ENCODE measurements around the gene FOXJ3. TPM values are rescaled to one million over a fixed set of nuclear protein-coding genes. Genes with fewer than 3 reads are reported as not detected.

FOXJ3 gene
- total and polyA plus RNA-seq, 2 donors (not counting 1 experiment from before 2014, with no cell fraction given) = 22.6 to 29.5 TPM

DNA sequence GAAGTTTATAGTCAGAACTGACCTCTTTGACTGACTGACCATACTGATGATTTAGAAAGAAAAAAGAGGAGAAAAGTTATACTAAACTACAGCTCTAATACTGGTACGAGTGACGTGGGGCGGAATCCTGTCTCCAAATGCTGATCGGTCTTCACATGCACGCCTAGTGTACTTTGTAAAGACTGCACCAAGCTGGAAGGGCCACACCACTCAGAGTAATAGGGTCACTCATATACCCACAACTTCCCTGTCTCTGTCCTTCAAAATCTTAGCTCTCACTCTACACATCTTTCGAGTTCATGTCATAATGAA lies 151.1 kb downstream of the FOXJ3 start:
- no peak overlapping the region for H3K4me2 ChIP-seq (ENCODE audit: extremely low read depth, insufficient read depth, low read length)
- no peak overlapping the region for H3K4me3 ChIP-seq (replicated peaks in 1 of 4; ENCODE audit: control extremely low read depth in 1 of 4, insufficient read depth in 1 of 4, low read depth in 3 of 4, low read length in 4 of 4)
- H3K9me3 ChIP-seq (ENCODE audit: control insufficient read depth, insufficient read depth, low read depth, low read length) = no peaks in the 10 kb centered on the region
- no peak for TF ChIP-seq EZH2 (IDR thresholded peaks at IDR 0.05; ENCODE audit: low read length, missing control alignments)
- TF ChIP-seq, protein P1, sequence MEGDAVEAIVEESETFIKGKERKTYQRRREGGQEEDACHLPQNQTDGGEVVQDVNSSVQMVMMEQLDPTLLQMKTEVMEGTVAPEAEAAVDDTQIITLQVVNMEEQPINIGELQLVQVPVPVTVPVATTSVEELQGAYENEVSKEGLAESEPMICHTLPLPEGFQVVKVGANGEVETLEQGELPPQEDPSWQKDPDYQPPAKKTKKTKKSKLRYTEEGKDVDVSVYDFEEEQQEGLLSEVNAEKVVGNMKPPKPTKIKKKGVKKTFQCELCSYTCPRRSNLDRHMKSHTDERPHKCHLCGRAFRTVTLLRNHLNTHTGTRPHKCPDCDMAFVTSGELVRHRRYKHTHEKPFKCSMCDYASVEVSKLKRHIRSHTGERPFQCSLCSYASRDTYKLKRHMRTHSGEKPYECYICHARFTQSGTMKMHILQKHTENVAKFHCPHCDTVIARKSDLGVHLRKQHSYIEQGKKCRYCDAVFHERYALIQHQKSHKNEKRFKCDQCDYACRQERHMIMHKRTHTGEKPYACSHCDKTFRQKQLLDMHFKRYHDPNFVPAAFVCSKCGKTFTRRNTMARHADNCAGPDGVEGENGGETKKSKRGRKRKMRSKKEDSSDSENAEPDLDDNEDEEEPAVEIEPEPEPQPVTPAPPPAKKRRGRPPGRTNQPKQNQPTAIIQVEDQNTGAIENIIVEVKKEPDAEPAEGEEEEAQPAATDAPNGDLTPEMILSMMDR (conservative IDR thresholded peaks at IDR 0.05 in 1 of 2, IDR thresholded peaks at IDR 0.05 in 1 of 2; ENCODE audit: low read depth in 1 of 2, low read length in 2 of 2) = no peak
- H3K9ac ChIP-seq (ENCODE audit: insufficient read depth, low read length) = no peak overlapping the region
- no peaks in the 10 kb centered on the region for H3K36me3 ChIP-seq (ENCODE audit: control insufficient read depth, insufficient read depth, low read length)
- no peak overlapping the region for H2AFZ ChIP-seq (ENCODE audit: low read length)
- peaks cover 2% of the 10 kb centered on the region for H3K4me1 ChIP-seq (ENCODE audit: control insufficient read depth, extremely low read depth, insufficient read depth, low read length)
- no peaks in the 10 kb centered on the region for H3K27me3 ChIP-seq (ENCODE audit: control insufficient read depth, insufficient read depth, low read length)
- no peaks in the 10 kb centered on the region for H3K79me2 ChIP-seq (ENCODE audit: control insufficient read depth, insufficient read depth, low read length)
- no peak for DNase-seq (ENCODE audit: low read depth in 2 of 2)
- H3K27ac ChIP-seq (ENCODE audit: insufficient read depth, low read length) = no peak overlapping the region
- H4K20me1 ChIP-seq (ENCODE audit: control insufficient read depth, extremely low read depth, insufficient read depth, low read length) = no peaks in the 10 kb centered on the region

DNA sequence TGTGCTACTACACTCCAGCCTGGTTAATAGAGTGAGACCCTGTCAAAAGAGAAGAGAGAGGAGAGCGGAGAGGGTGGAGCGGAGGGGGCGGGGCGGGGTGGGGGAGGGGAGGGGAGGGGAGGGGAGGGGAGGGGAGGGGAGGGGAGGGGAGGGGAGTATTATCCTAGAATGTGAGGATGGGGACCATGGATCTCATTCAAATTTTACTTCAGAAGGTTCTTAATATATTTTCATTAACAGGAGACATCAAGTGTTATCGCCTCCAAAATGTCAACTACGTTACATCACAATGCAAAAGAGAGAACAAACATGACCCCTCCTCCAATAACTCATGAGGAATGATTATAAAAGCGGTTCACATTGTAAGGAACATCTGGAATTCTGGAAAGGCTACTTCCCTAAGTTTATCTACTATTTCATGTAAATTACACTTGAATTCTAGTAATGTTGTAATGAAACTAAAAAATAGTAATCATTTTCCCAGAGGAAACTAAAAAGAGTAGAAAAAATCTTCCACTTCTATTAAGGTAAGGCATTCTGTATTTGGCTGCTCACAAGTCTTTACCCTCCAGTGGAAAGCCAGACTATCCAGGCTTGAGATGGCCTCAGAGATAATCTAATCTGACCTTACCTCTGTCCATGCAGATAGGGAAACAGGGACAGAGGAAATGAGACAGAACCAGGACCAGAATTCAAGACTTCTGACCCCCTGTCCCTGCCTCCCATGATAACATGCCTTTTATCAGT lies 151.7 kb downstream of the FOXJ3 start:
- DNase-seq (ENCODE audit: low read depth in 2 of 2) = no peak
- no peaks in the 10 kb centered on the region for H3K36me3 ChIP-seq (ENCODE audit: control insufficient read depth, insufficient read depth, low read length)
- peaks cover 2% of the 10 kb centered on the region for H3K4me1 ChIP-seq (ENCODE audit: control insufficient read depth, extremely low read depth, insufficient read depth, low read length)
- no peak overlapping the region for H3K27ac ChIP-seq (ENCODE audit: insufficient read depth, low read length)
- H3K9me3 ChIP-seq (ENCODE audit: control insufficient read depth, insufficient read depth, low read depth, low read length) = no peaks in the 10 kb centered on the region
- H3K9ac ChIP-seq (ENCODE audit: insufficient read depth, low read length) = no peak overlapping the region
- no peak overlapping the region for H2AFZ ChIP-seq (ENCODE audit: low read length)
- no peaks in the 10 kb centered on the region for H4K20me1 ChIP-seq (ENCODE audit: control insufficient read depth, extremely low read depth, insufficient read depth, low read length)
- no peak overlapping the region for H3K4me3 ChIP-seq (replicated peaks in 1 of 4; ENCODE audit: control extremely low read depth in 1 of 4, insufficient read depth in 1 of 4, low read depth in 3 of 4, low read length in 4 of 4)
- no peaks in the 10 kb centered on the region for H3K27me3 ChIP-seq (ENCODE audit: control insufficient read depth, insufficient read depth, low read length)
- no peak overlapping the region for H3K4me2 ChIP-seq (ENCODE audit: extremely low read depth, insufficient read depth, low read length)
- H3K79me2 ChIP-seq (ENCODE audit: control insufficient read depth, insufficient read depth, low read length) = no peaks in the 10 kb centered on the region
- TF ChIP-seq EZH2 (IDR thresholded peaks at IDR 0.05; ENCODE audit: low read length, missing control alignments) = no peak
- TF ChIP-seq, protein P1 (conservative IDR thresholded peaks at IDR 0.05 in 1 of 2, IDR thresholded peaks at IDR 0.05 in 1 of 2; ENCODE audit: low read depth in 1 of 2, low read length in 2 of 2) = no peak

DNA sequence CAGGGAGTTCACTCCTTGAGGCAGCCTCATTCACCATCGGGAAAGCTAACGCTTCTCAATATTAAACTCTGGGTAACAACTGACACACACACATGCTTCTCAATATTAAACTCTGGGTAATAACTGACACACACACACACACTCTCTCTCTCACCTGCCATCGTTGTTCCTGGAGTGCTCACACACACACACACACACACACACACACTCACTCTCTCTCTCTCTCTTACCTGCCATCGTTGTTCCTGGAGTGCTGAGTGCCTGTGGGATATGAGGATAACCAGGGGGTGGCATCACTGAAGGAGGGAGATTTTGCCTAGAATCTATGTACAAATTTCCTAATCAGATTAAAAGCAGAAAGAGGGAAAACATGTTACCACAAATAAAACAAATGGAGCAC lies 153.3 kb downstream of the FOXJ3 start:
- no peaks in the 10 kb centered on the region for H3K79me2 ChIP-seq (ENCODE audit: control insufficient read depth, insufficient read depth, low read length)
- H3K9me3 ChIP-seq (ENCODE audit: control insufficient read depth, insufficient read depth, low read depth, low read length) = no peaks in the 10 kb centered on the region
- H4K20me1 ChIP-seq (ENCODE audit: control insufficient read depth, extremely low read depth, insufficient read depth, low read length) = peaks cover 2% of the 10 kb centered on the region
- DNase-seq (ENCODE audit: low read depth in 2 of 2) = no peak
- no peak overlapping the region for H3K4me2 ChIP-seq (ENCODE audit: extremely low read depth, insufficient read depth, low read length)
- no peak for TF ChIP-seq EZH2 (IDR thresholded peaks at IDR 0.05; ENCODE audit: low read length, missing control alignments)
- TF ChIP-seq, protein P1 (conservative IDR thresholded peaks at IDR 0.05 in 1 of 2, IDR thresholded peaks at IDR 0.05 in 1 of 2; ENCODE audit: low read depth in 1 of 2, low read length in 2 of 2) = no peak
- no peak overlapping the region for H3K9ac ChIP-seq (ENCODE audit: insufficient read depth, low read length)
- no peak overlapping the region for H2AFZ ChIP-seq (ENCODE audit: low read length)
- H3K27me3 ChIP-seq (ENCODE audit: control insufficient read depth, insufficient read depth, low read length) = no peaks in the 10 kb centered on the region
- H3K4me3 ChIP-seq (replicated peaks in 1 of 4; ENCODE audit: control extremely low read depth in 1 of 4, insufficient read depth in 1 of 4, low read depth in 3 of 4, low read length in 4 of 4) = no peak overlapping the region
- H3K27ac ChIP-seq (ENCODE audit: insufficient read depth, low read length) = no peak overlapping the region
- H3K4me1 ChIP-seq (ENCODE audit: control insufficient read depth, extremely low read depth, insufficient read depth, low read length) = peaks cover 5% of the 10 kb centered on the region
- no peaks in the 10 kb centered on the region for H3K36me3 ChIP-seq (ENCODE audit: control insufficient read depth, insufficient read depth, low read length)
